ENCODE results near the gene C6orf132. TPM values are rescaled to one million over a fixed set of nuclear protein-coding genes. Genes with fewer than 3 reads are reported as not detected.
A peak's percentile ranks its signal among the peaks of the same experiment; 100 is the strongest.
"Not testable (repeated sequence)": the region's sequence is repeated elsewhere in the genome, so short reads cannot be mapped to it uniquely, and the experiment has no call there.

Gene C6orf132
- total and polyA plus RNA-seq, 2 donors: 0.71 to 4.8 TPM

DNA sequence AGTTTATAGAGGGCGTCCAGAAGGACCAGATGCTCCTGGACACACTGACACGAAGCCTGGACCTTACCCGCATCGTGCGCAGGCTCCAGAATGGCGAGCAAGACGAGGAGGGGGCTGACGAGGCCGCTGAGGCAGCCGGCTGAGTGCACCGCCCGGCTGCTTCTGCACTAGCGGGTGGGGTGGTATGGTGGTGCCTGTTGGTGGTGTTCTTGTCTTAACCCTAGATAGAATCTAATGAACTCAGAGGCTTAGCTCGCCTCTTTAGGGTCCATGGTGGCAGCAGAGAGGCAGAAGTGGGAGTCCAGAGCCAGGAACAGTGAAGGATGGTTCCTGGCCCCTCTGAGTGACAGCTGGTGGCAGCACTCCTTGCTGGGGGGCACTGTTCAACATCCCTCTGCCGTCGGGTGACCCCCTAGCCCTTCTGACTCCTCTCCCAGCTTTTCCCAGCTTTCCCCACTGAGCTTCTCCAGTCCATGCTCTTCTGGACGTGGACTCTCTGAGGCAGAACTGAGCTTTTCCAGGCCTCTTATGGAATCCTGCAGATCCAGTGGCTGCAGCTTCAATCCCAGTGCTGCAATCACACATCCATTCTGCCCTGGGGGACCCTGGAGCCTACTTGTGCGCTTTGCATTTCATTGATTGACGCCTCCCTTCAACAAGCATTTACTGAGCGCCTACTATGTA is 37.0 kb upstream of the C6orf132 start:
- peaks cover 0 to 10% of the 10 kb centered on the region in 2 donors for H3K9me3 ChIP-seq (ENCODE audit: control insufficient read depth in 2 of 2, insufficient read depth in 1 of 2, low read length in 1 of 2)
- H3K27ac ChIP-seq (ENCODE audit: low read depth in 1 of 2, low read length in 1 of 2): no peak overlapping the region
- H3K4me3 ChIP-seq (ENCODE audit: low read length in 2 of 2): no peak overlapping the region
- H3K27me3 ChIP-seq (ENCODE audit: control insufficient read depth in 2 of 2, insufficient read depth in 1 of 2, low read length in 1 of 2): peaks cover 0 to 17% of the 10 kb centered on the region in 2 donors
- peaks cover 0 to 12% of the 10 kb centered on the region in 2 donors for H3K4me1 ChIP-seq (ENCODE audit: control insufficient read depth in 2 of 2, insufficient read depth in 2 of 2, low read length in 2 of 2)
- 95% methylated on average over 20 of the region's 20 CpGs for WGBS
- no peaks in the 10 kb centered on the region for H3K36me3 ChIP-seq (ENCODE audit: control insufficient read depth in 2 of 2, insufficient read depth in 2 of 2, low read length in 1 of 2)
- no peak for DNase-seq (ENCODE audit: low read depth in 6 of 9, low spot score in 9 of 9)

DNA sequence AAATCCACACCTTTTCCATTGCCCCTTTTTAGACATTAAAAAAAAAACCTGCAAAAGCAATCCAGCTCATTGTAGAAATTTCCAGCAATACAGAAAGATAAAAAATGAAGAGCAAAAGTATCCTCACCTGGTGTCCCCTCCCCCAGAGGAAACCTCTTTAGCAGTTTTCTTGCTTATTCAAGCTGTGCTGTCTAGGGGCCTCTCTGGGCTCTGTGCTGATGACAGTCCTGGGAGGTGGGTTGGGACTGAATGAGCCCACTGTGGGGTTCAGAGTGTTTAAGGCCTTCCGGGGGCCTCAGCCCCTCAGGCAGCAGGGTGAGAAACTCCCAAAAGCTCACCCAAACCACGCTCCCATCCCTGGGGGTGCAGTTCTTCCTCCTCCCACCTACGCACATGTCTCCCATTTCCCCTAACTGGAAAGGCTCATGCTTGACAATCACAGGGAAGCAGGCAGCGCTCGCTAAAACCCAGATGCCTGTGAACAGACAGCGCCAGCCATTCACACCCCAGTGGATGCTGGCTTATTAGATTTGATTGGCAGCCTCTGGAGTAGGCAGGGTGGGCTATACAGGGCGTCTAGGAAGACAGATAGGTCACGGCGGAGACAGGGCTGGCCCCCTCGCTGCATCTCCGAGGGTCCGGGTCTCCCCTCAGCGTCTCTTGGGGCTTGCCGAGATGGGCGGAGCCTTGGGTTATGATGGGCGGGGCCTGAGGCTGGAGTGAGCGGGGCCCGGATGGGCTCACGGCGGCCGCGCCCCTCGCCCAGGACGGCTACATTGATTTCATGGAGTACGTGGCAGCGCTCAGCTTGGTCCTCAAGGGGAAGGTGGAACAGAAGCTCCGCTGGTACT is 35.3 kb upstream of the C6orf132 start:
- Histone ChIP-seq H3K4me1 (ENCODE audit: control insufficient read depth in 2 of 2, insufficient read depth in 2 of 2, low read length in 2 of 2) (peaks cover 0 to 12% of the 10 kb centered on the region in 2 donors), H3K36me3 (ENCODE audit: control insufficient read depth in 2 of 2, insufficient read depth in 2 of 2, low read length in 1 of 2) (no peaks in the 10 kb centered on the region), H3K27me3 (ENCODE audit: control insufficient read depth in 2 of 2, insufficient read depth in 1 of 2, low read length in 1 of 2) (peaks cover 0 to 19% of the 10 kb centered on the region in 2 donors), H3K4me3 (ENCODE audit: low read length in 2 of 2) (peak overlapping the region in 1 of 2 donors; percentile 16), H3K9me3 (ENCODE audit: control insufficient read depth in 2 of 2, insufficient read depth in 1 of 2, low read length in 1 of 2) (peaks cover 0 to 10% of the 10 kb centered on the region in 2 donors), H3K27ac (ENCODE audit: low read depth in 1 of 2, low read length in 1 of 2) (no peak overlapping the region)
- WGBS: 28% methylated on average over 27 of the region's 27 CpGs
- DNase-seq (ENCODE audit: low read depth in 6 of 9, low spot score in 9 of 9): peak in 8 of 9 donors; percentile 9 to 67 (median 44)

DNA sequence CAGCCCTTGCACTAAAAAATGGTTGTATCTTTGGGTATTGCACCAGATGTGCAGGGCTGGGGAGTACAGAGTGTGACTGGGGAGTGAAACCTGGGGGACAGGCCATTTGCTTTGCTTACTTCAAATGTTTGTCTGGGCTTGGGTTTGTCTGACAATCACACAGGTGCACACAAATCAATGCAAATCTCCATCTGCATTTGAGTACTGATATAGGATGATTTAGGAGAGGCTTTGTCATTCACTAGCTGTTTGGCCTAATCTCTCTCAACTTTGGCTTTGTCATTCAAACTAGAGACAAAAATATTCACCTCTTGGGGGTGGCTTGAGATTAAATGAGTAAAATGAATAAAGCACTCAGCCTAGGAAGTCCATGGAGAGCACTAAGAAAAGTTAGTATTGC is 34.6 kb upstream of the C6orf132 start:
- Histone ChIP-seq H3K27ac (ENCODE audit: low read depth in 1 of 2, low read length in 1 of 2) (no peak overlapping the region), H3K4me3 (ENCODE audit: low read length in 2 of 2) (no peak overlapping the region), H3K36me3 (ENCODE audit: control insufficient read depth in 2 of 2, insufficient read depth in 2 of 2, low read length in 1 of 2) (no peaks in the 10 kb centered on the region), H3K9me3 (ENCODE audit: control insufficient read depth in 2 of 2, insufficient read depth in 1 of 2, low read length in 1 of 2) (peaks cover 0 to 10% of the 10 kb centered on the region in 2 donors), H3K27me3 (ENCODE audit: control insufficient read depth in 2 of 2, insufficient read depth in 1 of 2, low read length in 1 of 2) (peaks cover 0 to 19% of the 10 kb centered on the region in 2 donors), H3K4me1 (ENCODE audit: control insufficient read depth in 2 of 2, insufficient read depth in 2 of 2, low read length in 2 of 2) (peaks cover 0 to 12% of the 10 kb centered on the region in 2 donors)
- no peak for DNase-seq (ENCODE audit: low read depth in 6 of 9, low spot score in 9 of 9)

DNA sequence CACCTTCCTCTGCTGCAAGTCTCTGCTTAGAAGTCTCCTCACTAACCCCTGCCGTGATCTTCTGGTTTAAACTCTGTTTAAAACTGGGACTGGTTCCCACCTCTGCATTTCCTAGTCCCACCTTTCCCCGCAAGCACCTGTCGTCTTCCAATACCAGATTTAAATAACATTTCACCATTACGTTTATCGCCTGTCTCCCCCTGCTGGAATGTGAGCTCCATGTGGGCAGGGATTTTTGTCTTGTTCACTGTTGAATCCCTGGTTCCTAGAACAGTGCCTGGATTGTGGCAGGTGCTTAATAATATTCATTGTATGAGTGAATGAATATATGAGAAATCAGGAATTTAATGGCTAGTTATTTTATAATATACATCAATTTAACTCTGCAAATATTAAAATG is 33.4 kb upstream of the C6orf132 start:
- WGBS: 84% methylated on average over 5 of the region's 5 CpGs
- H3K9me3 ChIP-seq (ENCODE audit: control insufficient read depth in 2 of 2, insufficient read depth in 1 of 2, low read length in 1 of 2): peaks cover 0 to 10% of the 10 kb centered on the region in 2 donors
- no peak for DNase-seq (ENCODE audit: low read depth in 6 of 9, low spot score in 9 of 9)
- H3K4me3 ChIP-seq (ENCODE audit: low read length in 2 of 2): no peak overlapping the region
- peaks cover 0 to 19% of the 10 kb centered on the region in 2 donors for H3K27me3 ChIP-seq (ENCODE audit: control insufficient read depth in 2 of 2, insufficient read depth in 1 of 2, low read length in 1 of 2)
- H3K36me3 ChIP-seq (ENCODE audit: control insufficient read depth in 2 of 2, insufficient read depth in 2 of 2, low read length in 1 of 2): no peaks in the 10 kb centered on the region
- H3K4me1 ChIP-seq (ENCODE audit: control insufficient read depth in 2 of 2, insufficient read depth in 2 of 2, low read length in 2 of 2): peaks cover 0 to 12% of the 10 kb centered on the region in 2 donors
- no peak overlapping the region for H3K27ac ChIP-seq (ENCODE audit: low read depth in 1 of 2, low read length in 1 of 2)

DNA sequence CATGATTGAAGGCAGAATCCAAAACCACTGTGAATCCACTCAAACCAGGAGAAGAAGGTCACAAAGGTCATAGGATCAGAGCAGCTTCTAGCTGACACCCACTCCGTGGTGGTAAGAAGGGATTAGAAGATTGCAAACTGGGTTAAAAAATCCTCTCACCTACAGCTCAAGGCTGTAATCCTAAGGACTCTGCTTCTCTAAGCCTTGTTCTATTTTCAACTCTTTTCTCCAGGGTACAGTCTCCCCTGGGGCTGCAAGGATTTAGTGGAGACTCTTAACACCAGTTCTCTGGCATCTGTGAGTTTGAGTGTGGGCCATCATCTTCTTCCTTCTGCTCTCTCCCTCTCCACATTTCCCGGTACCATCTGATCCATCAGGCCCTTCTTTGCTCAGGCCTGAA is 30.7 kb upstream of the C6orf132 start, which contains the start of gene GUCA1A:
Gene GUCA1A, plus strand, starts transcription at position 264 of the 400 bp plus-strand sequence. CDS start 250 bp downstream, outside the sequence.
- H3K4me3 ChIP-seq (ENCODE audit: low read length in 2 of 2): no peak within 1 kb of the TSS
- H3K4me1 ChIP-seq (ENCODE audit: control insufficient read depth in 2 of 2, insufficient read depth in 2 of 2, low read length in 2 of 2): peaks cover 0 to 7% of the 10 kb centered on the region in 2 donors
- WGBS: 92% methylated on average over 2 of the region's 2 CpGs
- H3K36me3 ChIP-seq (ENCODE audit: control insufficient read depth in 2 of 2, insufficient read depth in 2 of 2, low read length in 1 of 2): no peaks in the 10 kb centered on the region
- H3K9me3 ChIP-seq (ENCODE audit: control insufficient read depth in 2 of 2, insufficient read depth in 1 of 2, low read length in 1 of 2): peaks cover 0 to 5% of the 10 kb centered on the region in 2 donors
- no peak for DNase-seq (ENCODE audit: low read depth in 6 of 9, low spot score in 9 of 9)
- peaks cover 0 to 12% of the 10 kb centered on the region in 2 donors for H3K27me3 ChIP-seq (ENCODE audit: control insufficient read depth in 2 of 2, insufficient read depth in 1 of 2, low read length in 1 of 2)
- H3K27ac ChIP-seq (ENCODE audit: low read depth in 1 of 2, low read length in 1 of 2): no peak within 1 kb of the TSS

DNA sequence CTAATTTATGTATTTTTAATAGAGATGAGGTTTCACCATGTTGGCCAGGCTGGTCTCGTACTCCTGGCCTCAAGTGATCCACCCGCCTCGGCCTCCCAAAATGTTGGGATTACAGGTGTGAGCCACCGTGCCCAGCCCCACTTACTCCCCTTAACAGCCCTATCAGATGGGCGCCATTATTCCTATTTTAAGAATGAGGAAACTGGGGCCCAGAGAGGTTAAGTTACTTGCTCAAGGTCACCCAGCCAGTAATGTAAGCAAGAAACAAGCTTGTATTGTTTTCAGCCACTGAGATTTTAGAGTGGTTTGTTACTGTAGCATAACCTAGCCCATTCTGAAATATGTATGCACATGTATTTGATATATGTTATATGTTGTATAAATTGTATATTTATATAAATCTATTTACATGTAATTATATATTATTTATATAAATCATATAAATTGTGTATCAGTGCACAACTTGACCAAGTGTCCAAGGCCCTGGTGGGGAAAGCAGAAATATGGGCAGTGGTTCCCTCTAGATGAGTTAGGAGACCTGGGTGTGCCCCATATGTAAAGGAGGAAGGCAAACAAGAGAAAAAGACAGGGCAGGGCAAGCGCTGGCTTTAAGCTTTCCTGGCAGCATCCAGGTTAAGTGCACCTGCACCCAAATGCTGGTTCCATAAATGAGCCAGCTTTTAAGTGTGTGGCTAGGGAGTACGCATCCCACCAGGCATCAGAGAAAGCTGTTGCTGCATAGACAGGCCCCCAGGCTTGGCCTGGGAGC is 29.6 kb upstream of the C6orf132 start:
- H3K9me3 ChIP-seq (ENCODE audit: control insufficient read depth in 2 of 2, insufficient read depth in 1 of 2, low read length in 1 of 2): no peaks in the 10 kb centered on the region
- H3K4me3 ChIP-seq (ENCODE audit: low read length in 2 of 2): no peak overlapping the region
- no peak for DNase-seq (ENCODE audit: low read depth in 6 of 9, low spot score in 9 of 9)
- H3K4me1 ChIP-seq (ENCODE audit: control insufficient read depth in 2 of 2, insufficient read depth in 2 of 2, low read length in 2 of 2): no peaks in the 10 kb centered on the region
- H3K36me3 ChIP-seq (ENCODE audit: control insufficient read depth in 2 of 2, insufficient read depth in 2 of 2, low read length in 1 of 2): no peaks in the 10 kb centered on the region
- 97% methylated on average over 7 of the region's 7 CpGs for WGBS
- peaks cover 0 to 7% of the 10 kb centered on the region in 2 donors for H3K27me3 ChIP-seq (ENCODE audit: control insufficient read depth in 2 of 2, insufficient read depth in 1 of 2, low read length in 1 of 2)
- no peak overlapping the region for H3K27ac ChIP-seq (ENCODE audit: low read depth in 1 of 2, low read length in 1 of 2)

DNA sequence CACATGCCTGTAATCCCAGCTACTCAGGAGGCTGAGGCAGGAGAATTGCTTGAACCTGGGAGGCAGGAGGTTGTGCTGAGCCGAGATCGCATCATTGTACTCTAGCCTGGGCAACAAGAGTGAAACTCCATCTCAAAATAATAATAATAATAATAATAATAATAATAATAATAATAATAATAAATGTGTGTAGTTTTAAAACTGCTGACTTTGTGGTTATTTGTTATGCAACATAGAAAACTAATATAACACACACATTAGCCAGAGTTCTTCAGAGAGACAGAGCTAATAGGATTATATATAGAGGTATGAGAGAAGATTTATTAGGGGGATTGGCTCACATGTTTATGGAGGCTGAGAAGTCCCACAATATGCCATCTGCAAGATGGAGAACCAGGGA is 27.4 kb upstream of the C6orf132 start:
- DNase-seq (ENCODE audit: low read depth in 6 of 9, low spot score in 9 of 9); H3K4me1 ChIP-seq (ENCODE audit: control insufficient read depth in 2 of 2, insufficient read depth in 2 of 2, low read length in 2 of 2); H3K27ac ChIP-seq (ENCODE audit: low read depth in 1 of 2, low read length in 1 of 2); H3K9me3 ChIP-seq (ENCODE audit: control insufficient read depth in 2 of 2, insufficient read depth in 1 of 2, low read length in 1 of 2); H3K4me3 ChIP-seq (ENCODE audit: low read length in 2 of 2); H3K27me3 ChIP-seq (ENCODE audit: control insufficient read depth in 2 of 2, insufficient read depth in 1 of 2, low read length in 1 of 2); H3K36me3 ChIP-seq (ENCODE audit: control insufficient read depth in 2 of 2, insufficient read depth in 2 of 2, low read length in 1 of 2): not testable (repeated sequence)
- WGBS: 75% methylated on average over 2 of the region's 2 CpGs

DNA sequence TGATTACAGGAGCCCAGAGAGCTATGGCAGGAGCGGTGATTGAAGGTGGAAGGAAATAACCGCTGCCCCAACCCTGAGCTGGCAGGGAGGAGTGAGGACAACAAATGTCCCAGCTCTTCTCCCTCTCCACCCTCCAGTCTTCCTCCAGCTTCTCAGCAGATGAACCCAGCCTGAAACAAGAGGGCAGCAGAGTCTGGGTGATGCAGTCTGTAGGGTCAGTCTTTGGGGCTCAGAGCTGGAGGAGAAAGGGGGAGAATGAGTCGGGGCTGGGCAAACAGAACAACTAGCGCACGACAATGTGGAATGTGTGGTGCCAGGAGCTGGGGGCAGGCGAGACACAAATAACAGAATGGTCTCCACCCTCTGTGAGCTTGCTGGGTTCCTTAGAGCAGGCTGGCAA is 26.2 kb upstream of the C6orf132 start:
- Histone ChIP-seq H3K4me1 (ENCODE audit: control insufficient read depth in 2 of 2, insufficient read depth in 2 of 2, low read length in 2 of 2) (no peaks in the 10 kb centered on the region), H3K4me3 (ENCODE audit: low read length in 2 of 2) (no peak overlapping the region), H3K27ac (ENCODE audit: low read depth in 1 of 2, low read length in 1 of 2) (no peak overlapping the region), H3K9me3 (ENCODE audit: control insufficient read depth in 2 of 2, insufficient read depth in 1 of 2, low read length in 1 of 2) (no peaks in the 10 kb centered on the region), H3K27me3 (ENCODE audit: control insufficient read depth in 2 of 2, insufficient read depth in 1 of 2, low read length in 1 of 2) (peaks cover 0 to 7% of the 10 kb centered on the region in 2 donors), H3K36me3 (ENCODE audit: control insufficient read depth in 2 of 2, insufficient read depth in 2 of 2, low read length in 1 of 2) (no peaks in the 10 kb centered on the region)
- no peak for DNase-seq (ENCODE audit: low read depth in 6 of 9, low spot score in 9 of 9)
- 92% methylated on average over 6 of the region's 6 CpGs for WGBS
